T1000 (cell line): ENCODE results near the gene MSH2.
"Not testable (repeated sequence)": the region's sequence is repeated elsewhere in the genome, so short reads cannot be mapped to it uniquely, and the experiment has no call there.

Source experiments
- DNase-seq: peaks from one replicate; lab custom pipeline; 2025; ENCODE audit warnings: mixed read lengths; lab: John Stamatoyannopoulos, UW

Gene MSH2

DNA sequence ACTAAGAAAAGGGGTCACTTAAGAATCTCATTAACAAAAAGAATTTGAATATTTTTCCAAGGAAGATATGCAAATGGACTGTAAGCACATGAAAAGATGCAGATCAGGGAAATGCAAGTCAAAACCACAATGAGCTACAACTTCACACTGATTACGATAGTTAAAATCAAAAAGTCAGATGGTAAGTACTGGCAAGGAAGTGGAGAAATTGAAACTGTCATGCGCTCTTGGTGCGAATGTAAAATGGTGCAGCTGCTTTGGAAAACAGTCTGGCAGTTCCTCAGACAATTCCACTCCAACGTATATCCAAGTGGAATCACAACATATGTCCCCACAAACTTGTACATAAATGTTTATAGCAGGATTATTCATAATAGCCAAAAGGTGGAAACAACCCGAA is 81.4 kb downstream of the MSH2 start:
- DNase-seq = no peak

DNA sequence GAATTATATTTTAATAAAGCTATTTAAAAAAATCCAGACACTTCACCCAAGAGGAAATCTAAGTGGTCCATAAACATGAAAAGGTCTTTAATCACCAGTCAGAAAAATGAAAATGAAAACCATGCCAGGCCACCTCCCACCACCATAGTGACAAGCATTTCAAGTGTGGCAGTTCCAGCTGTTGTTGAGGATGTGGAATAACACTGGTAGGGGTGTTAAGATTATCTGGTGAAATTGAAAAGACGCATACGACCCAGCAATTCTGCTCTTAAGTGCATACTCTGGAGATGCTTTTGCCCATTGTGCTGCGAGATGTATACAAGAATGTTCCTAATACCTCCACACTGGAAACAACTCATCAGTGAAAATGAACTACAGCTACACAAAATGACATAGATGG is 82.2 kb downstream of the MSH2 start:
- DNase-seq = no peak

DNA sequence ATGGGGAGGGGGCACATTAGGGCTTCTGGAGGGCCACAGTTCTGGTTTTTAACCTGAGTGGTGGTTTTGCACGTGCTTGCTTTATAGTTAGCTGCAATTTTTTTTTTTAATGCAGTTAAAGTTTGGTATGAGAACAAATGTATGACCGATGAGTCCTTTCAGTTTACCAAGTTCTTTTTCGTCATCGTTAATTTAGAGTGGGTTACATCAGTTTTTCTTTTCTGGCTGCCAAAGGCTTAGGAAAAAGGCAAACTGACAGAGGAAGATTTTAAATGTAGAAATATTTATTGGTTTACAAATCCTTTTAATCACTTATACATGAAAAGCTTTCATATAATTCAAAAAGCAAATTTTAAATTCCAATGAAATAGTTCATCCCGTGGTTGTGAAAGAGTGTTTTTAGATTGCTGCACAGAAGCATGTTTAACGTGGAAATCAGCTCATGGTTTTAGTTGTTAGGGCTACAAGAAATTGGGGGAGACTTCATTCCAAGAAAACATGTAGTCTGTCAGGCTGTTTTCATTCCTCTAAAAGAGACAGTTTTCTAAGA is 82.9 kb downstream of the MSH2 start:
- no peak for DNase-seq

DNA sequence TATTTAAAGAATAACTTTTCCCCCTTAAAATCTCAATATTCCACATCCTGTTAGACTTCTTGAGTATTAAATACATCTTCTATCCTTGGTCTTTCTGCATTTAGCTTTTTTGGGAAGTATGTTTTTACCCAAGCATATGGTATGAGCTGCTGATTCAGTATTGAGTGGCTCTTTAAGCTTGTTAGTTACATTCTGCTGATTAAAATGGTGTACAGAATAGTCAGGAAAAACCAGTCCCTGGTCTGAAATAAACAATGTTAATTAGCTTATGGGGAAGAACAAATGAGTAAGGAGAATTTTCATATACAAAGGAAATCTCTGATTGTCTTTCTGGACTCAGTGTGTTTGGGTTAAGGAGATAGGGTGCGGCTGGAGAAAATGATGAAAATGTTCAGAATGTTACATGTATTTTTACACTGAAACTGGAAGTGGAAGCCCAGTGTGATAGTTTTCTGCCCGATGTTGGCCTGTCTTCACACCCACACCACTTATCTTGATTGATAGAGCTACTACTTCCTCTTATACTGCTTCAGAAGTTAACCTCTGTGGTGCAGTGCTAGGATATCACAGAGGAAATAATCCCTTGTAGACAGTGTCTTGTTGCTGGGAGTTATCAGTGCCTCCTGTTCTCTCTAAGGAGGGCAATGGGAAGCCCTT is 84.0 kb downstream of the MSH2 start:
- no peak for DNase-seq

DNA sequence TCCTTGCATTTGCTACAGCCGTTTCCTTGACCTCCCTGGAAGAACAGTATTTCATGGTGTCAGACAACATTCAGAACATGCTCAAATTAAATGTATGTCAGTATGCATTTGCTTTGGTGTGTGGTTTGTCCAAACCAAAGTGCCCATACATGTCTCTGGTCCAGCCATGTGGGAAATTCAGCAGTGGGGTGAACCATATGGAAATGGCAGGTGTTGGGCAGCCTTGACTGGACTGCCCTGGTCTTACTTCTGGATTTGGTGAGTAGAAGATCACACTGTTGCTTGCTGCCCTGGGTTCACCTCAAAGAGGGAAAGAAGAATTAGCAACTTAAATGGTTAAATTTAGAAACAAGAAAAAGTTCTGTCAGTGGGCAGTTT is 84.5 kb downstream of the MSH2 start:
- DNase-seq = no peak

DNA sequence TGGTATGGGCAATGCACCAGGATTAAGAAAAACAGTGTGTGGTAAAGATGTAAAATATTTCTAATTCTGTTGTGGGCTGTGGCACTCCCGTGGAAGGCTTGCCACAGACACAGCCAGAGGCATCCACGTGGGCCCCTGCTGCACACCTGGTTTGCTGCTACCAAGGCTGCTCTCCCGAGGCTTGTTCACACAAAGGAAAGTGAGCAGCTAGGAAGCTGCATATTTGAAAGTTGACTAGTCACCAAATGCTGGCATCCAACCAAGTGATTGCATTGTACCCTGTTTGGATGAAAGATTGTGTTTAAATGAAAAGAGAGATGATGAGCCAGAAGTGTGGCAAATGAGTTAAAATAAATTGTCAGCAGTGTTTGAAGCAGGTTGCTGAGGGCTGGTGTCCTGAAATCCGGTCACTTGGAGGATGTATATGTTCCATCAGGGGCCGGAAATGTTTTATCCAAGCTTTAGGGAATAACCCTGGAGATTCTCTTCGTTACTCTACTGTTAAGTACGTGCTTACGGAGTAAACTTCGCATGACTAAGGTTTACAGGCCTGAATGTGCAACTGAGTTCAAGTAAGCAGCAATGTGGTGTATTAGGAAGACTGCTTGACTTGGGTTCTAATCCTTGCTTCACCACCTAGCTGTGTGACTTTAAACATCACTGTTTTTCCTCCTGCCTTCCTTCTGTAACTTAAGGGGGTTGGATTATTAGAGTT is 86.1 kb downstream of the MSH2 start:
- peak; percentile 21 for DNase-seq

DNA sequence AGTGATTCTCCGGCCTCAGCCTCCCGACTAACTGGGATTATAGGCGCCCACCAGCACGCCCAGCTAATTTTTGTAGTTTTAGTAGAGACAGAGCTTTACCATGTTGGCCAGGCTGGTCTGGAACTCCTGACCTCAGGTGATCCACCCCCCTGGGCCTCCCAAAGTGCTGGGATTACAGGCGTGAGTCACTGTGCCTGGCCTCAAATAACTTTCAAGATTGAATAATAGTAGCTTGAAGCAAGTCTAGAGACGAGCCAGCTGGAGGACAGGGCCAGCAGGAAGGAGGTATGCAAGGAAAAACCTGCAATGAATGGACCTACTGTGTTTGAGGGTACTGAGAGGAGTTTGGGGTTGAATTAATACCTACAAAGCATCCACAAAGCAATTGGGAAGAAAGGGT is 87.5 kb downstream of the MSH2 start:
- no peak for DNase-seq

DNA sequence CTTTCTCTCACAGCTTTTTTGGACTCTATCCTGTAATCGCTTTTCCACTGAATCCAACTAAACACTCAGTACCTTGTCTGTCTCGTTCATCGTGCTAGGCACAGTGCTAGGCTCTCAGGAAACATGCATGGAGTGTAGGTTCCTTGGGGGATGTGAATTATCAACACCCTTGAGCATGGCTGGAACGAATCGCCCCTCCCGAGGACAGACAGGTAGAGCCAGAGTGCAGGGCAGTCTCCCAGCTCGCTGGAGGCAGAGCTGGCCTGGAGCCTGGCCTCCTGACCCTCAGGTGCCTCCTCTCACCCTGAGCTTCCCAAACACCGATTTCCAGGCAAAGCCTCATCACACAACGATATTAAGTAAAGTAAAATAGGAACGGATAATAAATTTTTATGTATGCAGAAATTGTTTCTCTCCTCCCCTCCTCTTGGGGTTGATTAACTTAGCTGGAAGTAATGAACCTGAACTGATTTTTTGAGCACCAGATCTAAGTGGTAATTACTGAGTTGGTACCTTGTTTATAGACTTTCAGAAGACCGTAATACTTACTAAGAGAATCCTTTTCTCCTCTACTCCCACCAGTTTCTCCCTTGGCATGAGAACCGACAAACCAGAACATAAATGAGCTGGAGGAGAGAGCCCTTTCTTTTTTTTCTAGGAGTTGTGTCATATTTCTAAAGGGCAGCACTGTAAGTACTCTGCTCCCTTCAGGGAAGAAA is 90.5 kb downstream of the MSH2 start:
- no peak for DNase-seq

DNA sequence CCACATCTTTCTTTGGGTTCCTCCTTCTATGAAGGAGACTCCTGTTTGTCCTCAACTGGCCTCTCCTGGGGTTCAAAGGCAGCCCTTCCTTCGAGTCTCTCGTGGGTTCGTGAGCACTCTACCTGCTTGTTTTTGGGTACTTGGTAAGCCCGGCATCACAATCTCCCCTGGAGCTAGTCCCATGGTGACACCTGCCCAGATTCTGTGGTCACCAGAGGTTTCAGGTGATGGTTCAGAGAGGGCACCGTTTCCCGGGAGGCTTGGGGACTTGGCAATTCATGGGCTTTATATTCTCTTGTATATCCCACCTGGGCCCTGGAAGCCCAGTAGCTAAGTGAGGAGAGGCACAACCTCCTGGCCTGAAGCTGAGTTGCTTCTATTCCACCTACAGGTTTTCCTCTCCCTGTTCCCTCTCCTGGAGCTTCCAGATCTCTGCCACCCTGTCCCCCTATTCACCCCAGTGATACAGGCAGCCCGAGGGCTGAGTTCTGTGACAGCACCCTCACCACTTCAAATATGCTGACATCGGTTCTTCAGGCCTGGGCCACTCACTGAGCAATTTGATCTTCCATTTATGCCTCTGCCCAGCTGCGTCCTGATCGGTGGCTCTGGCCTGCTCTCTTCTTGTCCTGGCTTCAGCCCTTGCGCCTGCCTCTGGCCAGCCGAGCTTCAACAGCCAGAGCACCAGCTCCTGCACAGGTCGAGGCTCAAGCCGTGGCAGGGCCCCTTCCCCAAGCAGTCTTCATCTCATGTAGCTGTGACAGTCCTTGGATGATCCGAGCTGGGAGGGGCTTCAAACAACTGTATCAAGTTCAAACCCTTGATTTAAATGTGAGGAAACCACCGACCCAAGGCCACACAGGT is 91.5 kb downstream of the MSH2 start:
- DNase-seq = no peak

DNA sequence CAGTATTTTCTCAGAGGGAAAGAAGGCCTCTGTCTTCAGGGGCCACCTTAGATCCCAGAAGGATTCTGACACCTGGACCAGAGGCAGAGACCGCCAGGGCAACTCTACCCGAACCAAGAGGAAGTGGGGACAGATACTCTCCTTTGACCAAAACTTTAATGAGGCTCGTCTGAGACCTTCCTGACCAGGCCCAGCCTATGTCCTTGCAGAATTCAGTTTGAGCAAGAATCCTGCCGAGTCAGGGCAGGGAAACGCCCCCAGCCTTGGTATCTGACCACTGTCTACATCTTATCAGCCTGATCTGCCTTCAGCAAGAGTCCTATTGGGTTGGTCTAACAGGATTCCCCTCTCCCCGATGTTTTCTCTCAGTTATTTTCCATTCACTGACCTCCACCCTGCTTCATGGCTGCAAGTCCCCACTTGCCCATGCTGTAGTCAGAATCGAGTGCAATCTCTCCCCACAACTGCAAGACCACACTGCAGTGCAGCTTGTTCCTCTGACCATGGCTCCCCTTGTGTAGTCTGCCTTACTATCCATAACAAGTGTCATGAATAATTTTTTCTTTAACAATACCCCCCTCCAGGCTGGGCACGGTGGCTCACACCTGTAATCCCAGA is 95.0 kb downstream of the MSH2 start:
- DNase-seq = no peak

DNA sequence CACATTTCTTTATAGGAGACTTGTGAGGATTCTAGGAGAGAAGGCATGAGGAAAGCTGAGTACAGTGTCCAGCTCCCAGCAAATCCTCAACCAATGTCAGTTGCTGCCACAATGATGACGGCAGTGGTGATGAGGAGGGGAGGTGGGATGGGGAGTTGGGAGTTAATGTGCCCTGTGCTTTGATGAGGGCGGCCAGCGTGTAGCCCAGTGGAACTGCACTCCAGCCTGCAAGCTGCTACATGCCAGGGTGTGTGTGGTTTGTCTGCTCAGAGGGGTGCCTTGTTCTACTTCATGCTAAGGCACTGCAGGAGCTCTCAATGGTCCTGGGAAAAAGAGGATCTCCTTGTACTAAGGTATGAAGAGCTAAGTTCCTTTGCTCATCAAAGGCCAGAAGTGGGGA is 96.1 kb downstream of the MSH2 start:
- no peak for DNase-seq

DNA sequence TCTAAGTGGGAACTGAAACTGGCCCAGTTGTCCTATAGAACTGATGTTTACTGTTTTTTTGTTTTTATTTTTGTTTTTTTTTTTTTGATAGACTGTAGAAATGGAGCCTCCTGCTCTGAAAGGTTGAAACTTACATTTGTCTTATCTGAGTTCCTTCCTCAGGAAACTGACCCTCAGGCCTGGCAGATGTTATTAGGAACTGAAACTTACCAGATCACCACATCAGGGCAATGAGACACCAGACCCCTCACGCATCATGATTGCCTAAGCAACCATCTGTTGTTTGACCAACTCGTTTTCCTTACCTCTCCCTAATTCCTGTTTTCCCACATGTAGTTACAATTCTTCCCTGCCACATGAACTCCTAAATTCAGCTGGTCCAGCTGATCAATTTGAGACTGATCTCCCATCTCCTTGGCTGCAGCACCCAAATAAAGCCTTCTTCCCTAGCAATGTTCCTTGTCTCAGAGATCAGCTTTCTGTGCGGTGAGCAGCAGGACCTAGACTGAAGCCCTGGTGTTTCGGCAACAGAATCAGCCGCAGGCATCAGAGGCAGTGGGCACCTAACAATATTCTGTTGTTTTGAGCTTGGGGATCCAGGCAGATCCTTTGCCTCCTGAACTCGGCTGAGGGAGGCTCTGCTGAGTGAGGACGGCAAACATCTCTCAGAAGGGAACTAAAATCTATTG is 96.8 kb downstream of the MSH2 start:
- DNase-seq = no peak

DNA sequence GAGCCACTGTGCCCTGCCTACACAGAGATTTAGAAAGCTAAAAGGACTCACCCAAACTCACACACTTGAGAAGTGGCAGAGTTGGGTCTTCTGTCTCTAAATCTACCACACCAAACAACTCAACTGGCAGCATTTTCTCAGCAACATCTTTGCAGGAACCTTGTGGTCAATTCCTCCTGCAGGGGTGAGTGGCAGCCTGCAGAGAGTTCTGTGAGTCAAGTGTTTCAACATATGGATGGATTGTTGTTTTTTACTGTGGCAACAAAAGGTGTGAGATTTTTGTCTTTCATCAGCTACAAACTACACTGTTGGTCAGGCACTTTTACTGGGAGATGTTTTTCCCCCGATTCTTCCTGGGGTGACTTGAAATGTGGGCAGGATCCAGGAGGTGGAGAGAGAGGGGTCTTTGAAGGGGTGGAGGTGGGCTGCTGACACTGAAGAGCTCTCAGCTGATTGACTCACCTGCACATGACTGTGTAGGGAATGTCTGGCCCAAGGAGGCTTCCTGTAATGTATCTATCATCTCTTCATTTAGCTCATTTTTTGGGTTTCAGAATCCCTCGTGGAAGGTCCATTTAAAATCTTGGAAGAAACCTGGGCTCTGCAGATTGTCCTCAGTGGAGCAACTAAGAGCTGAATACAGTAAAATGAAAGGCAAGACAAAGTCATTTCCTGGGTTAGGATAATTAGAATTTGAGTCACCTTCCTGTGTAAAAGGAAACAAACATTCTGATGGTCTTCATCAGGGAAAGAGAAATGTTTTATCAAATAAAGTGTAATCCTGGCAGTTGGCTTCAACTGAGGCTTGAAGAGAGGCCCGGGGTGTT is 98.6 kb downstream of the MSH2 start:
- DNase-seq = no peak

DNA sequence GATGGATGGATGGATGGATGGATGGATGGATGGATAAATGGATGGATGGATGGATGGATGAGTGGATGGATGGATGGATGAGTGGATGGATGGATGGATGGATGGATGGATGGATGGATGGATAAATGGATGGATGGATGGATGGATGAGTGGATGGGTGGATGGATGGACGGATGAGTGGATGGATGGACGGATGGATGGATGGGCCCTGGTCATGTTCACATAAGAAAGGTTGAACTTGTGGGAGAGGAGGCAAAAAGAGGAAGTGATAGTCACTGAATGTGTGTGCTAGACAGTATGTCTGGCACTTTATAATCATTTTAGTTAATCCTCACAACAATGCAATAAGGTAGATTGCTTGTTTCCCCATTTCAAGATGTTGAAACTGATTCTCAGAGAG is 99.5 kb downstream of the MSH2 start:
- not testable (repeated sequence) for DNase-seq

DNA sequence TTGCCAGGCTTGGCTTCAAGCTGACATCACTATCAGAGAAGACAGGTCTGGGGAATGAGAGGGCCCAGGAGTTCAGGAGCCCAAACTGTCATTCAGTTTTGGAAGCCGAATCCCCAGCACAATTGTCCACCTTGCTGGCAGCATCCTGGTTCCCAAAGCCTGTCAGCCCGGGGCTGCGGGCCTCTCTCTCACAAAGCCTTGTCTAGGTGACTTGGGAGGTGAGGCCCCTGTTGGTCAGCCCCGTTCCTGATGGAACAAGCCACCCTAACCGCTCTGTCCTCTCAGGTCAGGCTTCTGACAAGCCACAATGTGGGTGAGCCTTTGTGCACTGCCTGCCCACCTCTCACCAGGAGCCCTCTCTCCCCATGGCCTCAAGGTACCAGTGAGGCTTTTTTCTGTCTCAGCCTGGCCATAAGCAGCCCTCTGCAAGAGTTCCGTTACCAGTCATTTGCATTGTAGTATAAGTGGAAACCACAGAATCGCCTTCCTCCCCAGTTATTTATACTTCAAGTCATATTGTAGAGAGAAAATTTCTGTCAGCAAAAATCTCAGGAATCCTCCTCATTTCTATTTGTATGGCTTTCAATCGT is 100.6 kb downstream of the MSH2 start:
- DNase-seq = no peak

DNA sequence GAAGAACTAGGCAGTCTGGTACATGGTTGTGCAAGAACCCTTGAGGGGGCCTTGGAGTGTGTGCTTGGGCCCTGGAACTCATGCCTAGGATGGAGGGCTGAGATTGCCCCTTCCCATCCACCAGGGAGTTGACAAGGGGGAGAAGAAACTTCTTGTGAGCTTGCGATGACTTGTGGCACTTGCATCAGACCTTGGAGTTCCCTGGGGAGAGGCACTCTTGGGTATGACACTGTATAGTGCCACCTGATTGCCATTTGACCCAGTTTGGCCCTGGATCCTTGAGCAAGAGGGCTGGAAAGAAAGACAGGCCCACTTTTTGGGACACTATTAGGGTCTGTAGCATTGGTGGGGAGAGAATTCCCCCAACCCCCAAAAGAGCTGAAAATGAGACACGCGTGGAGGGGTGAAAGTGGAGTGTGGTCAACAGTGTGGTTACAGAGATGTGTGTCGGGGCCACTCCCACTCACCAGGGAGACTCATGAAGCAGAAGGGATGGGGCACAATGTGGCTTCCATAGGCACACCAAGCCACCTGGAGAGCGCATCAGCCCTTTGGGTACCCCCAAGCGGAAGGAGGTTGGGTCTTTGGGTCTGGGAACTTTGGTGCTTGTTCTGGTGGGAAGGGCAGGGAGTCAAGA is 101.3 kb downstream of the MSH2 start:
- no peak for DNase-seq

DNA sequence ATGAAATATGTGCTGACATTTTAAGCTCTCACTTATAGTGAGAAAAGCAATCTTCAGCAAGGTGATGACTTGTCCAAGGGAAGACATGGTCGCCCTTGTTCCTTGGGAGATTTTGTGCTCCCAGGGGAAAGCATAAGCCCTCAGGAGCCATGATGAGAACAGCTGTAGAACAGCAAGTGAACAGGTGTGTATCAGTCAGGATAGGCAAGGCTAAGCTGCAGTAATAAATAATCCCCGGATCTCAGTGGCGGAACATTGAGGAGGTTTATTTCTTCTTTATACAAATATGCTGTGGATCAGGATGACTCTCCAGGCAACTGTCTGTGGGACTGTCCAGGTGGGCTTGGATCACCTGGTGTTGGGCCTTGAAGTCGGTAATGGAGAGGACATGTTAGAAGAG is 103.1 kb downstream of the MSH2 start:
- no peak for DNase-seq

DNA sequence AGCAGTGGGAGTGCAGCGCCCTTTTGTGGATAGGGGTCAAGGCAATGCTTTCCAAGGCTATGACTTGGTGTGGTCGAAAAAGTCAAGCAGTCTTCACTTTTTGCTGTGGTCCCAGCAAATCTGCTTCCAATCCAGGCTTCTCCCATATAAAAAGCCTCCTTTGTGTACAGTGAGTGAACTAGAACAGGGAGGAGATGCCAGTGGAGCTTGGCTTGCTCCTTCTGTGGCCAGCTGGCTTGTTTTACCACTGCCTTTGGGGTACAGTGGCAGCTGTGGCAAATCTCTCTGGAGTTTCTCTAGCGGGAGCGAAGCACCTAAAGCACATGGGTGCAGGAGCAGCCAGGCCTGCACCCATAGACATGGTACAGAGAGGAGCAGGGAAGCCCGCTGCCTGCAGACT is 103.5 kb downstream of the MSH2 start:
- DNase-seq = no peak

DNA sequence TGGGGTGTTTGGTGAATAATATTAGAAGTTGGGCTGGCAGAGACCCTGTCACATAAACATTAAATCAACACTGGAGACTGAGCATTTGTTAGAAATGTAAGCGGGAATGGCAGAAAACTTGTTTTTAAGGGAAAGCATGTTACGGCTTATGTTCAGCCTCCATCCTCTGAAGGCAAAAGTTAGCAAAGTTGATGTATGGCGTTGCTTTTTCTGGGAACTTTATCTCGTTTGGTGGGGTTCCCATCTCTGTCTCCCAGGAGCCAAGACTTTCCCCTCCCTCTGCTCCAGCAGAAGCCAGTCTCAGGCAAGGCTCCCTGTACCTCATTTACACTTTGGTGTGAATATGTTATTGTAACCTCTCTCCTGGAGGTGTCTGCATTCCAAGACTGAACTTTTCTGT is 105.1 kb downstream of the MSH2 start:
- DNase-seq = no peak
